GM23338 (cell line): ENCODE measurements around the gene NUP88. TPM values are rescaled to one million over a fixed set of nuclear protein-coding genes. Genes with fewer than 3 reads are reported as not detected.

Experiments
- ATAC-seq: fragments of 200-7000 bp; cut with Tn5 transposase; 3 replicates; pipeline ENCODE4 v1.9.1; 2020
- DNase-seq: peaks from one replicate; pipeline ENCODE4 v3.0.0-alpha.2; 2015; ENCODE audit warnings: low spot score
- H2AFZ ChIP-seq: fragments of 200-600 bp; sonication (generic); 2 replicates; pipeline ENCODE4 v1.8.0; 2016; ENCODE audit warnings: antibody characterized with exemption, mild to moderate bottlenecking, moderate library complexity
- H3F3A ChIP-seq: fragments of 200-600 bp; sonication (generic); replicated peaks from 2 replicates; pipeline ENCODE4 v1.8.0; 2017; ENCODE audit warnings: antibody characterized with exemption, mixed run types, low read depth
- H3K27ac ChIP-seq: fragments of 200-600 bp; sonication (generic); 2 replicates; pipeline ENCODE4 v1.6.1; 2016; ENCODE audit warnings: low read depth
- H3K27me3 ChIP-seq: fragments of 200-600 bp; sonication (generic); 2 replicates; pipeline ENCODE4 v1.8.0; 2016; ENCODE audit warnings: mild to moderate bottlenecking, mixed run types, moderate library complexity; ENCODE audit not compliant: insufficient read depth
- H3K36me3 ChIP-seq: fragments of 200-600 bp; sonication (generic); 2 replicates; pipeline ENCODE4 v1.8.0; 2016; ENCODE audit warnings: mild to moderate bottlenecking; ENCODE audit not compliant: insufficient read depth
- H3K4me1 ChIP-seq: fragments of 200-600 bp; sonication (generic); 2 replicates; pipeline ENCODE4 v1.8.0; 2016; ENCODE audit warnings: mild to moderate bottlenecking, moderate library complexity; ENCODE audit not compliant: insufficient read depth
- H3K4me2 ChIP-seq: fragments of 200-600 bp; sonication (generic); 2 replicates; pipeline ENCODE4 v1.7.1; 2017; ENCODE audit warnings: mixed run types
- H3K4me3 ChIP-seq: fragments of 200-600 bp; sonication (generic); 2 replicates; pipeline ENCODE4 v1.6.1; 2016; ENCODE audit warnings: mixed run types
- H3K79me2 ChIP-seq: fragments of 200-600 bp; sonication (generic); replicated peaks from 2 replicates; pipeline ENCODE4 v1.8.0; 2017; ENCODE audit warnings: mild to moderate bottlenecking; ENCODE audit not compliant: insufficient read depth
- H3K9me2 ChIP-seq: fragments of 200-600 bp; sonication (generic); 2 replicates; pipeline ENCODE4 v1.8.0; 2017; ENCODE audit not compliant: insufficient read depth
- H4K20me1 ChIP-seq: fragments of 200-600 bp; sonication (generic); replicated peaks from 2 replicates; pipeline ENCODE4 v1.8.0; 2017; ENCODE audit warnings: mild to moderate bottlenecking; ENCODE audit not compliant: insufficient read depth
- H3K27ac Mint-ChIP-seq: 2 replicates; pipeline ENCODE4 v1.8.0; 2020; ENCODE audit warnings: inconsistent platforms, mild to moderate bottlenecking, moderate library complexity, mixed read lengths
- H3K27me3 Mint-ChIP-seq: 3 replicates; pipeline ENCODE4 v1.8.0; 2022; ENCODE audit warnings: low read depth, mild to moderate bottlenecking, moderate library complexity, mixed read lengths, inconsistent platforms; ENCODE audit not compliant: insufficient read depth, poor library complexity
- H3K36me3 Mint-ChIP-seq: 3 replicates; pipeline ENCODE4 v1.8.0; 2021; ENCODE audit warnings: low read depth, mild to moderate bottlenecking, inconsistent platforms, moderate library complexity, mixed read lengths
- H3K4me1 Mint-ChIP-seq: 3 replicates; pipeline ENCODE4 v1.8.0; 2020; ENCODE audit warnings: mild to moderate bottlenecking, inconsistent platforms, mixed read lengths
- H3K4me3 Mint-ChIP-seq: 3 replicates; pipeline ENCODE4 v1.8.0; 2021; ENCODE audit warnings: moderate library complexity, mild to moderate bottlenecking, inconsistent platforms, mixed read lengths
- H3K9me3 Mint-ChIP-seq: 3 replicates; pipeline ENCODE4 v1.8.0; 2020; ENCODE audit warnings: moderate library complexity, mild to moderate bottlenecking, inconsistent platforms, mixed read lengths
- CREB1 ChIP-seq: fragments of 250-450 bp; sonication (Bioruptor Pico); IDR thresholded peaks from 2 replicates; pipeline ENCODE4 v1.5.0; 2020; ENCODE audit warnings: low read depth, mild to moderate bottlenecking, moderate library complexity
- CTCF ChIP-seq, 2 experiments: fragments of 200-600 bp in 1 of 2; sonication (generic) in 1 of 2; conservative IDR thresholded peaks; 2 replicates each; pipeline versions ENCODE4 v1.5.1 to v1.6.1; 2016 to 2017; ENCODE audit warnings: antibody characterized with exemption in 2 of 2, low read depth in 2 of 2, mild to moderate bottlenecking in 2 of 2, moderate library complexity in 1 of 2
- ETS1 ChIP-seq: IDR thresholded peaks from 2 replicates; pipeline ENCODE4 v1.6.1; 2016; ENCODE audit warnings: antibody characterized with exemption
- EZH2 ChIP-seq: fragments of 200-600 bp; sonication (generic); IDR thresholded peaks from one replicate; pipeline ENCODE4 v1.8.0; 2017; ENCODE audit warnings: antibody characterized with exemption, mild to moderate bottlenecking, low read depth; ENCODE audit not compliant: unreplicated experiment
- EZH2phosphoT487 ChIP-seq: fragments of 200-600 bp; sonication (generic); IDR thresholded peaks from one replicate; pipeline ENCODE4 v1.8.1; 2018; ENCODE audit warnings: antibody characterized with exemption; ENCODE audit not compliant: unreplicated experiment
- JUNB ChIP-seq: IDR thresholded peaks from one replicate; pipeline ENCODE4 v1.6.1; 2016; ENCODE audit warnings: antibody characterized with exemption; ENCODE audit not compliant: unreplicated experiment
- NANOG ChIP-seq: IDR thresholded peaks from 2 replicates; pipeline ENCODE4 v1.6.1; 2016; ENCODE audit warnings: antibody characterized with exemption, borderline replicate concordance
- POLR2AphosphoS5 ChIP-seq: IDR thresholded peaks from 2 replicates; pipeline ENCODE4 v1.6.1; 2016; ENCODE audit warnings: antibody characterized with exemption, low read depth
- REST ChIP-seq: IDR thresholded peaks from one replicate; pipeline ENCODE4 v1.6.1; 2018; ENCODE audit warnings: antibody characterized with exemption; ENCODE audit not compliant: unreplicated experiment
- STAT1 ChIP-seq: IDR thresholded peaks from one replicate; pipeline ENCODE4 v1.6.1; 2016; ENCODE audit warnings: antibody characterized with exemption; ENCODE audit not compliant: unreplicated experiment
- ZNF114 ChIP-seq: fragments of 250-450 bp; sonication (Bioruptor Pico); IDR thresholded peaks from 2 replicates; pipeline ENCODE4 v1.5.0; 2020; ENCODE audit warnings: mild to moderate bottlenecking, moderate library complexity
- ZNF331 ChIP-seq: fragments of 250-450 bp; sonication (Bioruptor Pico); IDR thresholded peaks from 2 replicates; pipeline ENCODE4 v1.5.0; 2020; ENCODE audit warnings: low read depth, mild to moderate bottlenecking, moderate library complexity
- ZNF462 ChIP-seq: fragments of 250-450 bp; sonication (Bioruptor Pico); IDR thresholded peaks from 2 replicates; pipeline ENCODE4 v1.5.0; 2020; ENCODE audit warnings: mild to moderate bottlenecking, moderate library complexity
- polyA plus RNA-seq: library from polyadenylated mRNA; unstranded; fragments of >200 nt; fragmentation: Nextera tagmentation; extraction: Ambion mirVana; gene quantifications from 2 replicates; pipeline ENCODE4 v1.2.1, GENCODE V29; 2016
- total RNA-seq: library from RNA; depleted of rRNA; stranded (reverse); fragments of >200 nt; shearing (Covaris generic); gene quantifications from 2 replicates; pipeline ENCODE4 v1.2.3, GENCODE V29; 2014

The NUP88 gene
- total and polyA plus RNA-seq, 2 experiments from 2014 or later, result 110 to 172 TPM

- Histone ChIP-seq H3K4me3 (no peak overlapping the region), H4K20me1 (peaks cover 20% of the 10 kb centered on the region), H3K4me2 (no peak overlapping the region), H3K4me1 (no peaks in the 10 kb centered on the region), H3K36me3 (peaks cover 65% of the 10 kb centered on the region), H3F3A (no peaks in the 10 kb centered on the region), H3K27ac (no peak overlapping the region), H3K9me2 (no peaks in the 10 kb centered on the region), H3K27me3 (no peaks in the 10 kb centered on the region), H3K79me2 (peaks cover 9% of the 10 kb centered on the region; the same call in 1 of the 2 replicates), H2AFZ (no peak overlapping the region)
- TF ChIP-seq ZNF114 (CRISPR knock-in tag) (no peak), ZNF331 (CRISPR knock-in tag) (no peak), ETS1 (no peak), EZH2phosphoT487 (no peak), JUNB (no peak), POLR2AphosphoS5 (no peak), REST (no peak), CTCF (conservative IDR thresholded peaks at IDR 0.05; ENCODE audit: low read depth in 2 of 2) (no peak), CREB1 (no peak), NANOG (no peak), STAT1 (no peak), ZNF462 (CRISPR knock-in tag) (no peak), EZH2 (no peak)
- Mint-ChIP-seq H3K9me3 (no peaks in the 10 kb centered on the region), H3K36me3 (peaks cover 88% of the 10 kb centered on the region), H3K4me3 (no peak overlapping the region), H3K27ac (no peak overlapping the region), H3K4me1 (no peaks in the 10 kb centered on the region), H3K27me3 (no peaks in the 10 kb centered on the region)
- DNase-seq (no peak), ATAC-seq (no peak)
Observed at GRCh38 chr17:5446786-5447185, 27.3 kb upstream of the NUP88 start.
